ENCODE measurements around the gene PTER. TPM values are rescaled to one million over a fixed set of nuclear protein-coding genes. Genes with fewer than 3 reads are reported as not detected.

The PTER gene
- total and polyA plus RNA-seq, 2 experiments from 2014 or later = 3.3 to 5.3 TPM

DNA sequence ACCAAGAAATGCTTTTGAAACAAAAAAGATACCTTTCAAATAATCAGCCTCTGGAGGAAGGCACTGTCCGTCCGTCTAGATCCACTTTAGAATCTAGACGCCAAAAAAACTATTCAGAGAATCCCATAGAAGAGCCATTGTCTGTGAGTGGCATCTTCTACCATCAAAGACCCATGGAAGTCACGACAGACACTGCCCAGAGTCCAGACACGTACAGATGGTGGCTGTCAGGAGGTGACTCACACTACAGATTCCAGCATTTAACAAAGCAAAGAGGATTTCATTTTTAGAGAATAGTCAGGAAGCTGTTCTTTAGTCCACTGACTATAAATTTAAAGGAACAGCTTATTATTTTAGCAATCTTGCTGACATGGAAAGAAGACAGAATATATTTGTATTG is 73.2 kb downstream of the PTER start:
- H3K9me3 ChIP-seq (ENCODE audit: low read depth) = no peaks in the 10 kb centered on the region
- DNase-seq (ENCODE audit: low read depth in 1 of 2, low spot score in 1 of 2) = peak in 1 of 2 donors; percentile 29
- H3K27me3 ChIP-seq = no peaks in the 10 kb centered on the region
- no peak overlapping the region for H3K27ac ChIP-seq
- H3K4me1 ChIP-seq (ENCODE audit: low read depth) = peaks cover 2% of the 10 kb centered on the region
- TF ChIP-seq, protein P1, sequence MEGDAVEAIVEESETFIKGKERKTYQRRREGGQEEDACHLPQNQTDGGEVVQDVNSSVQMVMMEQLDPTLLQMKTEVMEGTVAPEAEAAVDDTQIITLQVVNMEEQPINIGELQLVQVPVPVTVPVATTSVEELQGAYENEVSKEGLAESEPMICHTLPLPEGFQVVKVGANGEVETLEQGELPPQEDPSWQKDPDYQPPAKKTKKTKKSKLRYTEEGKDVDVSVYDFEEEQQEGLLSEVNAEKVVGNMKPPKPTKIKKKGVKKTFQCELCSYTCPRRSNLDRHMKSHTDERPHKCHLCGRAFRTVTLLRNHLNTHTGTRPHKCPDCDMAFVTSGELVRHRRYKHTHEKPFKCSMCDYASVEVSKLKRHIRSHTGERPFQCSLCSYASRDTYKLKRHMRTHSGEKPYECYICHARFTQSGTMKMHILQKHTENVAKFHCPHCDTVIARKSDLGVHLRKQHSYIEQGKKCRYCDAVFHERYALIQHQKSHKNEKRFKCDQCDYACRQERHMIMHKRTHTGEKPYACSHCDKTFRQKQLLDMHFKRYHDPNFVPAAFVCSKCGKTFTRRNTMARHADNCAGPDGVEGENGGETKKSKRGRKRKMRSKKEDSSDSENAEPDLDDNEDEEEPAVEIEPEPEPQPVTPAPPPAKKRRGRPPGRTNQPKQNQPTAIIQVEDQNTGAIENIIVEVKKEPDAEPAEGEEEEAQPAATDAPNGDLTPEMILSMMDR (IDR thresholded peaks at IDR 0.05; ENCODE audit: low read depth, low read length) = no peak
- no peak overlapping the region for H3K4me3 ChIP-seq
- H3K36me3 ChIP-seq = no peaks in the 10 kb centered on the region

DNA sequence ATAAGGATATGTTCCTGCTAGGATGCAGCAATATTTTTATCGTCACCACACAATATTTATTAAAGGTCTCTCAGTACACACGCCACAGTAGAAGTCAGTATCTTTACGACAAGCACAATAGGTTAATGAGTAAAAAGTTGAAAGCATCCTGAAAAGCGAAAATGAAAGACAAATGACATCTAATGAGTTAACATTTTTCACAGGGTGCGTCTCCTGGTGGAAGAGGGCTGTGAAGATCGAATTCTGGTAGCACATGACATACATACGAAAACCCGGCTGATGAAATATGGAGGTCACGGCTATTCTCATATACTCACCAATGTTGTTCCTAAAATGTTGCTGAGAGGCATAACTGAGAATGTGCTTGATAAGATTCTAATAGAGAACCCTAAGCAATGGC is 74.0 kb downstream of the PTER start:
- Histone ChIP-seq H3K27me3 (peaks cover under 1% of the 10 kb centered on the region), H3K36me3 (no peaks in the 10 kb centered on the region), H3K9me3 (ENCODE audit: low read depth) (no peaks in the 10 kb centered on the region), H3K27ac (no peak overlapping the region), H3K4me3 (no peak overlapping the region), H3K4me1 (ENCODE audit: low read depth) (no peaks in the 10 kb centered on the region)
- DNase-seq (ENCODE audit: low read depth in 1 of 2, low spot score in 1 of 2) = no peak
- TF ChIP-seq, protein P1 (IDR thresholded peaks at IDR 0.05; ENCODE audit: low read depth, low read length) = no peak

DNA sequence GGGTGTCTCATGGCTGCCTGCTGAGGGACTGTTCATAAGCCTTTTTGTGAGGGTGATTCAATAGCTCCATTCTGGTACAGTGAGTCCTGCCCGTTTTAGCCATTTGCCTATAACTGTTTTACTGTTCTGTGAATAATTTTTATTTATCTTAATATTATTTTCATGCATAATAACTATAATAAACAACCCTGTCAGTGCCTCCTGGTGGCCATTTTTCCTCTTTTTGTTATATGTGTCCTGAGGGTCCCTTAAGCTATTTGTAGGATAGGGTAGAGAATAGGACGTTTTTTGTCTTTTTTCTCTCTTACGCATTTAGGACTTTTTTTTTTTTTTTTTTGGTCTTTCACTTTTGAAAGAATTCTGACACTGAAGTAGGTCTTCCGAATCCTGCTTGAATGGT is 82.0 kb downstream of the PTER start:
- no peak for DNase-seq (ENCODE audit: low read depth in 1 of 2, low spot score in 1 of 2)
- no peaks in the 10 kb centered on the region for H3K36me3 ChIP-seq
- H3K27me3 ChIP-seq = peaks cover 79% of the 10 kb centered on the region
- H3K4me3 ChIP-seq = no peak overlapping the region
- H3K4me1 ChIP-seq (ENCODE audit: low read depth) = no peaks in the 10 kb centered on the region
- no peaks in the 10 kb centered on the region for H3K9me3 ChIP-seq (ENCODE audit: low read depth)
- TF ChIP-seq, protein P1 (IDR thresholded peaks at IDR 0.05; ENCODE audit: low read depth, low read length) = peak; percentile 34
- no peak overlapping the region for H3K27ac ChIP-seq

DNA sequence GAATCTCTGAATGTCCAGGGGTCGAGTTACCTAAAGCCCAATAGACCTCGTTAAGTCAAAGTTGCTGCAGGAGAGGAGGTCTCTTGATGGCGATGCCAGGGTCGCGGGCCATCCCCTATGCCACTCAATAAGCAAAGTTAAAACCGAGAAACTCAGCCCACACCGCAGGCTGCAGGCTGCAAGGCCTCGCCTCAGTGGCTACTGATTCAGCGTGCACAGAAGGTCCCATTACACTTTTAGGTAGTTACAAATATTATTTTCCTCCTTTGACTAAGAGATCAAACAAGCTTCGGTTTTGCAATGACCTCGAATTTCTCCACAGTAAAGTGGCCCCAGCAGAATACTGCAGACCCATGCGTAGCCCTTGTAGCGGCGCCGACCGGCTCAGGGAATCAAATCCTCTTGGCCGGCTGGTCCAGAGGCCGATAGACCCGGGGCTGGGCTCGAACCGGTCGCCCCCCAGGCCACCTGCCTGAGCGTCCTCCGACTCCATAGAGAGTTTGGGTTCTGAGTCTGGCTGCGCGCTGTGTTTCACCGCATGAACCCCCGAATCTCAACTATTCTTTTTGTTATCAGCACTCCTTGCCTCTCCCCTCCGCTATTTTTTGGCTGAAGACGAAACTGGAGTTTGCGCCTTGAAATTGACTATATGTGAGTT is 82.6 kb downstream of the PTER start:
- Histone ChIP-seq H3K9me3 (ENCODE audit: low read depth) (no peaks in the 10 kb centered on the region), H3K4me3 (no peak overlapping the region), H3K36me3 (no peaks in the 10 kb centered on the region), H3K27ac (no peak overlapping the region), H3K4me1 (ENCODE audit: low read depth) (no peaks in the 10 kb centered on the region), H3K27me3 (peaks cover 85% of the 10 kb centered on the region)
- TF ChIP-seq, protein P1 (IDR thresholded peaks at IDR 0.05; ENCODE audit: low read depth, low read length) = no peak
- no peak for DNase-seq (ENCODE audit: low read depth in 1 of 2, low spot score in 1 of 2)

DNA sequence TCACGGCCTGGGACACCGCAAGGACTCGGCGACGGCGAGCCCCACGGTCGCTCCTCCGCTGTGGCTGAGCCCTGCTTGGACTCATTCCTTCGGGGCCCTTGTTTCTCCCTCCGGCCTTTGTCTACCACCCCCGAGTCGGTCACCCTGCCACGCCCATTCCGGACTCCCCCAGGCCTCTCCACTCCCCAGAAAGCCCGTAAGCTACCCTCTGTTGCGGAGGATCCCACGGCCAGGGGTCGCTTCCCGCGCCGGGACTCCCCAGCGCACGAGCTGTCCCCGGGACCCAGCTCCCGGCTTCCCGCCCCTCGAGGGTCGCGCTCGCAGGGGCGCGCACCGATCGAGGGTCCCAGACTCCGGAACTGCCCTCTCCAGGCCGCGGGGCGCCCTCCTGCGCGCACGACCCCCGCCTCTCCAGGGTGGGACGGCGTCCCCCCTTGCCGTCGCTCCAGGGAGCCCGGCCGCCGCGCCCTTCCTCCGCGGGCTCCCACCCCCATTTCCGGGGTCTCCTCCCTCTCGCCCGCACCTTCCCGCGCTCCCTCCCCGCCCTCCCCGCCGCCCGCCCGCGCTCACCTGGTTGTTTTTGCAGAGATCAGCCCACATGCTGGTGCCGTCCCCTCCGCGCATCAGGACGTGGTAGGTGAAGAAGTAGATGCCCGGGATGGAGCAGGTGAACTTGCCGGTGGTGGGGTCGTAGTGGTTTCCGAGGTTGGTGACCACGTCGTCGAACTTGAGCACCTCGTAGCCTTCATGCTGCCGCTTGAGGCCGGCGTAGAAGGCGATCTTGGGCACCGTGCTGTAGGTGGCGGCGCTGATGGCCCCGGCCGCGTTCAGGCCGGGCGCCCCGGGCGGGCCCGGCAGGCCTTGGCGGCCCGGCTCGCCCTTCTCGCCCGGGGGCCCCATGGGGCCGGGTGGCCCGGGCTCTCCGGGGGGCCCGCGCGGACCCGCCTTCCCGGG is 83.4 kb downstream of the PTER start:
- no peaks in the 10 kb centered on the region for H3K9me3 ChIP-seq (ENCODE audit: low read depth)
- TF ChIP-seq, protein P1 (IDR thresholded peaks at IDR 0.05; ENCODE audit: low read depth, low read length) = no peak
- H3K36me3 ChIP-seq = no peaks in the 10 kb centered on the region
- H3K27me3 ChIP-seq = peaks cover 92% of the 10 kb centered on the region
- no peaks in the 10 kb centered on the region for H3K4me1 ChIP-seq (ENCODE audit: low read depth)
- H3K27ac ChIP-seq = no peak overlapping the region
- H3K4me3 ChIP-seq = peak overlapping the region; percentile 54
- DNase-seq (ENCODE audit: low read depth in 1 of 2, low spot score in 1 of 2) = peak in 1 of 2 donors; percentile 27
